ENCODE measurements around the gene TSPO2. TPM values are rescaled to one million over a fixed set of nuclear protein-coding genes. Genes with fewer than 3 reads are reported as not detected.

The TSPO2 gene
- total RNA-seq, 2 donors from 2014 or later, result not detected

- Histone ChIP-seq H3K4me1 (peaks cover 4% of the 10 kb centered on the region), H3K36me3 (no peaks in the 10 kb centered on the region), H3K9ac (ENCODE audit: low read depth in 2 of 2, low read length in 2 of 2) (no peak overlapping the region), H3K27ac (no peak overlapping the region), H3K9me3 (no peaks in the 10 kb centered on the region), H3K27me3 (no peaks in the 10 kb centered on the region), H3K4me3 (no peak overlapping the region)
- TF ChIP-seq CTCF (IDR thresholded peaks at IDR 0.05), result no peak
- intact Hi-C loops (cut with DNase I), result no loop called here
- DNase-seq, result no peak
These were observed 5.7 kb upstream of the TSPO2 start for GRCh38 chr6:41036601-41037000.

- no peak for TF ChIP-seq CTCF (IDR thresholded peaks at IDR 0.05)
- Histone ChIP-seq H3K27ac (no peak overlapping the region), H3K4me3 (no peak overlapping the region), H3K4me1 (peaks cover 4% of the 10 kb centered on the region), H3K9me3 (no peaks in the 10 kb centered on the region), H3K27me3 (no peaks in the 10 kb centered on the region), H3K36me3 (no peaks in the 10 kb centered on the region), H3K9ac (ENCODE audit: low read depth in 2 of 2, low read length in 2 of 2) (no peak overlapping the region)
- intact Hi-C loops (cut with DNase I), result no loop called here
- DNase-seq, result no peak
These were observed 5.0 kb upstream of the TSPO2 start for GRCh38 chr6:41037107-41037900.

- Histone ChIP-seq H3K9me3 (no peaks in the 10 kb centered on the region), H3K9ac (ENCODE audit: low read depth in 2 of 2, low read length in 2 of 2) (no peak overlapping the region), H3K4me3 (peak overlapping the region; percentile 11), H3K36me3 (no peaks in the 10 kb centered on the region), H3K27me3 (no peaks in the 10 kb centered on the region), H3K27ac (no peak overlapping the region), H3K4me1 (peaks cover 4% of the 10 kb centered on the region)
- intact Hi-C loops (cut with DNase I), result no loop called here
- DNase-seq, result no peak
- TF ChIP-seq CTCF (IDR thresholded peaks at IDR 0.05), result no peak
These were observed 4.1 kb upstream of the TSPO2 start for GRCh38 chr6:41038205-41038604.

- TF ChIP-seq CTCF (IDR thresholded peaks at IDR 0.05), result peak; percentile 80
- DNase-seq, result peak; percentile 83
- Histone ChIP-seq H3K9me3 (no peaks in the 10 kb centered on the region), H3K27me3 (no peaks in the 10 kb centered on the region), H3K4me3 (peak within 1 kb of the TSS; percentile 11), H3K9ac (ENCODE audit: low read depth in 2 of 2, low read length in 2 of 2) (peak within 1 kb of the TSS in 1 of 2 donors; percentile 60), H3K27ac (peak within 1 kb of the TSS; percentile 77), H3K36me3 (no peaks in the 10 kb centered on the region), H3K4me1 (peaks cover 4% of the 10 kb centered on the region)
- intact Hi-C loops (cut with DNase I), result no loop called here
These were observed 2.9 kb upstream of the TSPO2 start, which contains the start of gene UNC5CL for GRCh38 chr6:41039060-41039998. UNC5CL (minus strand) TSS chr6:41039221; CDS start chr6:41035074, 4,147 bp downstream.

GRCh38 chr6:41040101-41040939, 1.9 kb upstream of the TSPO2 start:
- Histone ChIP-seq H3K27ac (peak overlapping the region; percentile 77), H3K27me3 (no peaks in the 10 kb centered on the region), H3K4me1 (peaks cover 4% of the 10 kb centered on the region), H3K9ac (ENCODE audit: low read depth in 2 of 2, low read length in 2 of 2) (no peak overlapping the region), H3K9me3 (no peaks in the 10 kb centered on the region), H3K36me3 (no peaks in the 10 kb centered on the region), H3K4me3 (no peak overlapping the region)
- intact Hi-C loops (cut with DNase I), result no loop called here
- peak; percentile 77 for DNase-seq
- TF ChIP-seq CTCF (IDR thresholded peaks at IDR 0.05), result no peak

Data from colonic mucosa (tissue), 4 donors.